Stimulated activated CD8-positive, alpha-beta memory T cell treated with anti-CD3 and anti-CD28 coated beads, Interleukin-2, amount 100 ng/mL, for 48 hours (primary cell): ENCODE data around the gene PTCD1.

ENCODE experiments used
- DNase-seq, 2 donors: peaks; one replicate each; pipeline ENCODE4 v3.0.0-alpha.2; 2020; ENCODE audit warnings: low read depth in 2 of 2

PTCD1 gene

DNA sequence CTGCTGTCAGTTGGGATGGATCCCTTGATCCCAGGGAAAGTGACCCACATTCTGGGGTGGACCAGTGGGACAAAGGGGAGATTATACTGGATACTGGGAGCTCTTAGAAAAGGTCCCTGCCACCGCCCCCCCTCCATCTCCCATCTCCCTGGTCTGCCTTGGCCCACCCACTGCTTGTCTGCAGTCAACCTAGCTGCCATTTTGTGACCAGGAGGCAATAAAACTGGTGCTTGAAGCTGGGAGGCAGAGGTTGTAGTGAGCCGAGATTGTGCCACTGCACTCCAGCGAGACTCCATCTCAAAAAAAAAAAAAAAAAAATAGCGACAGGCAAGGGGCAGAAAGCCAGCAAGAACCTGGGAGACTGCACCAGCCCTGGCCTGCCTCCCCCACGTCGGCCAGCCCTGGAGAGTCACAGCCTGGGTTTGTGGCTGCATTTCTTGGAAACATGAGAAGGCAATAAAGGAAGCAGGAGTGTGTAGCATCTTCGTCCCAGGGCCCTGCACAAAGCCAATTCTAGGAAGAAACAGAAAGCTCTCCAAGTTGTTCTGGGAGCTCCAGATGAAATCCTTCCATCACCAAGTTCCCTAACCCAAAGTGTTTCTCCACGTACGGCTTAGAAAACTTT, 68.7 kb downstream of the PTCD1 start:
- no peak for DNase-seq

DNA sequence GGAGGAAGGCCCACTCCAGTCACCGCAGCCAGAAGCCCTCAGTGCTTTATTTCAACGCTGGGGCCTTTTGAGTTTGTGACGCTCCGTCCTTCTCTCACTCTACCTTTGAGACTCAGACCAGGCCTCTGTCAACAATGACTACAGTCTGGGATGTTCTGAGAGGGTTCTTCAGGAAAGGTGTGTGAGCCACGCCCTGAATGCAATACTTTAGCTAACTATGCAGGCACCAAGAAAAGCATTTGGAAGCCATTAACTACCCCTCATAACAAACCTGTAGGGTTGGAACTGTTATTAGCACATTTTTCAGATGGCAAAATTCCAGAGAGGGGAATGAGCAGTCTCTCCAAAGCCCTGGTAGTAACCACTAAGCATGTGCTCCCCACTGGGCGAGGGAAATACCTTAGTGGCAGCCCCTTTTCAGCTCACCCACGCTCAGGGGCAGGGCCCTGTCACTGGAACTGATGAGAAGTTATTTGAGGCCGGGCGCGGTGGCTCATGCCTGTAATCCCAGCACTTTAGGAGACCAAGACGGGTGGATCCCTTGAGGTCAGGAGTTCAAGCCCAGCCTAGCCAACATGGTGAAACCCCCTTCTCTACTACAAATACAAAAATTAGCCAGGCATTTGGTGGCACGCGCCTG, 69.7 kb downstream of the PTCD1 start:
- DNase-seq = no peak
